HepG2 (cell line): ENCODE data around the gene LRRIQ4. TPM values are rescaled to one million over a fixed set of nuclear protein-coding genes. Genes with fewer than 3 reads are reported as not detected.

Experiments used
- ATAC-seq: fragments of 200-7000 bp; cut with Tn5 transposase; 3 replicates; pipeline ENCODE4 v1.9.1; 2020; ENCODE audit warnings: mild to moderate bottlenecking, moderate library complexity
- BruUV-seq: library from RNA; stranded (reverse); fragments of 400-500 nt; replicated peaks from 2 replicates; lab custom pipeline; 2021; lab: Mats Ljungman, UMichigan
- CTCF ChIA-PET: fragments of 300-600 bp; formaldehyde crosslinking; extraction: SDS; loops from one replicate; lab custom pipeline; 2021; ENCODE audit warnings: low total read pairs, inconsistent platforms, low intra/inter-chr PET ratio; lab: Yijun Ruan, JAX
- POLR2A ChIA-PET: fragments of 350-600 bp; sonication (Branson Sonifier 250); formaldehyde crosslinking; loops from one replicate; lab custom pipeline; 2020; ENCODE audit warnings: antibody characterized with exemption, inconsistent platforms; lab: Yijun Ruan, JAX
- DNase-seq: peaks from one replicate; pipeline ENCODE4 v3.0.0-alpha.2; 2015; ENCODE audit warnings: low spot score
- FAIRE-seq: peaks from 3 replicates; lab custom pipeline; 2011; peaks lifted over from hg19 to GRCh38; lab: Jason Lieb, UNC
- H2AFZ ChIP-seq: one replicate; pipeline ENCODE4 v1.6.1; 2011; ENCODE audit warnings: low read length, inconsistent platforms
- H3K27ac ChIP-seq: fragments of 300-600 bp; 3 replicates; pipeline ENCODE4 v1.8.0; 2011; ENCODE audit warnings: mixed run types, mild to moderate bottlenecking, mixed read lengths, low read length, inconsistent platforms; ENCODE audit not compliant: insufficient read depth; ENCODE audit errors: extremely low read length
- H3K27me3 ChIP-seq, 2 experiments: fragments of 200-600 bp in 1 of 2; 2 replicates in 1 of 2; 3 replicates in 1 of 2; pipeline versions ENCODE4 v1.6.0 to v1.8.0; 2011; ENCODE audit warnings: low read length in 2 of 2, mild to moderate bottlenecking in 2 of 2, moderate library complexity in 2 of 2, inconsistent platforms in 1 of 2; ENCODE audit not compliant: insufficient read depth in 2 of 2, control insufficient read depth in 1 of 2
- H3K36me3 ChIP-seq, 2 experiments: fragments of 200-600 bp in 1 of 2; replicated peaks in 1 of 2; 2 replicates in 1 of 2; 3 replicates in 1 of 2; pipeline versions ENCODE4 v1.5.1 to v1.8.0; 2011; ENCODE audit warnings: low read length in 2 of 2, inconsistent platforms in 1 of 2; ENCODE audit not compliant: insufficient read depth in 2 of 2, control insufficient read depth in 1 of 2
- H3K4me1 ChIP-seq: 2 replicates; pipeline ENCODE4 v1.5.1; 2012; ENCODE audit warnings: low read length, inconsistent platforms; ENCODE audit not compliant: insufficient read depth
- H3K4me2 ChIP-seq: 2 replicates; pipeline ENCODE4 v1.6.0; 2011; ENCODE audit warnings: low read depth, low read length, inconsistent platforms
- H3K4me3 ChIP-seq, 3 experiments: fragments of 200-600 bp in 1 of 3; sonication (generic), shearing (Covaris generic) in 1 of 3; replicated peaks in 1 of 3; 2 replicates each; pipeline ENCODE4 v1.5.1; 2011 to 2016; ENCODE audit warnings: low read length in 3 of 3, inconsistent platforms in 2 of 3, low read depth in 2 of 3, mild to moderate bottlenecking in 2 of 3, control low read depth in 1 of 3, mixed read lengths in 1 of 3; ENCODE audit not compliant: insufficient read depth in 1 of 3
- H3K79me2 ChIP-seq: one replicate; pipeline ENCODE4 v1.6.1; 2011; ENCODE audit warnings: low read length, inconsistent platforms; ENCODE audit not compliant: insufficient read depth
- H3K9ac ChIP-seq: 2 replicates; pipeline ENCODE4 v1.6.0; 2011; ENCODE audit warnings: mild to moderate bottlenecking, low read depth, low read length, inconsistent platforms; ENCODE audit not compliant: insufficient read depth
- H3K9me3 ChIP-seq: 2 replicates; pipeline ENCODE4 v1.5.1; 2012; ENCODE audit warnings: mild to moderate bottlenecking, low read length
- H4K20me1 ChIP-seq: 2 replicates; pipeline ENCODE4 v1.6.0; 2011; ENCODE audit warnings: inconsistent platforms, mild to moderate bottlenecking, low read length, moderate library complexity; ENCODE audit not compliant: insufficient read depth
- AGO1 ChIP-seq: fragments of 200-400 bp; formaldehyde crosslinking; IDR thresholded peaks from 2 replicates; pipeline ENCODE4 v1.6.1; 2017; ENCODE audit warnings: mild to moderate bottlenecking, low read depth, low read length, moderate library complexity; ENCODE audit not compliant: poor library complexity, severe bottlenecking
- BRD4 ChIP-seq: sonication (generic); formaldehyde crosslinking; IDR thresholded peaks from 2 replicates; pipeline ENCODE4 v1.4.0; 2020; ENCODE audit warnings: missing genetic modification reagents
- HHEX ChIP-seq: IDR thresholded peaks from 2 replicates; pipeline ENCODE4 v1.6.1; 2016; ENCODE audit warnings: control low read depth
- KDM5B ChIP-seq: sonication (generic); formaldehyde crosslinking; IDR thresholded peaks from 2 replicates; pipeline ENCODE4 v1.4.0; 2020; ENCODE audit warnings: missing genetic modification reagents, mild to moderate bottlenecking, borderline replicate concordance
- RFX1 ChIP-seq: fragments of 450-650 bp; IDR thresholded peaks from 2 replicates; pipeline ENCODE4 v1.6.1; 2017
- RFX3 ChIP-seq: IDR thresholded peaks from 2 replicates; pipeline ENCODE4 v1.6.1; 2016; ENCODE audit warnings: missing biosample characterization, missing genetic modification reagents
- RXRA ChIP-seq: sonication (generic); formaldehyde crosslinking; IDR thresholded peaks from 2 replicates; pipeline ENCODE4 v1.5.1; 2020; ENCODE audit warnings: missing genetic modification reagents
- ZFY ChIP-seq: sonication (generic); formaldehyde crosslinking; IDR thresholded peaks from 2 replicates; pipeline ENCODE4 v1.4.0; 2020; ENCODE audit warnings: missing genetic modification reagents
- ZNF563 ChIP-seq: sonication (generic); formaldehyde crosslinking; IDR thresholded peaks from 2 replicates; pipeline ENCODE4 v1.8.0; 2022; ENCODE audit warnings: mild to moderate bottlenecking, moderate library complexity, missing genetic modification reagents
- ZNF589 ChIP-seq: sonication (generic); formaldehyde crosslinking; conservative IDR thresholded peaks from 2 replicates; pipeline ENCODE4 v1.8.0; 2022; ENCODE audit warnings: mild to moderate bottlenecking, moderate library complexity, missing genetic modification reagents
- WGBS: methylation state at CpG from one replicate; pipeline ENCODE4 v1.1.6; 2017; ENCODE audit warnings: low lambda C conversion rate; 5-methylcytosine and 5-hydroxymethylcytosine counted together
- in situ Hi-C: cut with HindIII; loops from 2 replicates; pipeline ENCODE4 v1.10.0; 2017; ENCODE audit warnings: low pct_unique_long_range_greater_than_20kb; ENCODE audit not compliant: extremely low pct_ligation_motif_present
- intact Hi-C: fragments of 100-400 bp; cut with micrococcal nuclease; formaldehyde crosslinking; loops from one replicate; pipeline ENCODE4 v1.10.0; 2022; ENCODE audit not compliant: unreplicated experiment
- polyA plus RNA-seq, 8 experiments: library from polyadenylated mRNA; depleted of rRNA in 3 of 8; stranded (reverse) in 7 of 8; unstranded in 1 of 8; fragments of >200 nt; fragmentation: Illumina TruSeq in 4 of 8; extraction: Trizol in 4 of 8; gene quantifications; 2 replicates each; pipeline versions ENCODE4 v1.2.1 to v1.2.3, GENCODE V29; 2011 to 2016; ENCODE audit warnings: low read depth in 4 of 8, missing spikeins in 1 of 8, mixed read lengths in 1 of 8; ENCODE audit not compliant: insufficient read depth in 1 of 8
- total RNA-seq, 5 experiments: library from RNA; depleted of rRNA; stranded (reverse); fragments of >200 nt; fragmentation: Illumina TruSeq; extraction: Trizol; gene quantifications; 2 replicates each; pipeline ENCODE4 v1.2.3, GENCODE V29; 2016; ENCODE audit warnings: low read depth in 1 of 5
- TF ChIP-seq, protein P1 (sequence below): sonication (generic); formaldehyde crosslinking; IDR thresholded peaks from 2 replicates; pipeline ENCODE4 v1.5.1; 2020; ENCODE audit warnings: mild to moderate bottlenecking, missing genetic modification reagents, moderate library complexity
- TF ChIP-seq, protein P2 (sequence below): sonication (generic); formaldehyde crosslinking; IDR thresholded peaks from 2 replicates; pipeline ENCODE4 v1.4.0; 2020; ENCODE audit warnings: missing genetic modification reagents
- TF ChIP-seq, protein P3 (sequence below), 2 experiments: sonication (generic) in 1 of 2; formaldehyde crosslinking in 1 of 2; IDR thresholded peaks; 2 replicates each; pipeline versions ENCODE4 v1.4.0 to v1.6.1; 2018 to 2020; ENCODE audit warnings: missing genetic modification reagents in 2 of 2, borderline replicate concordance in 1 of 2, low read depth in 1 of 2, mild to moderate bottlenecking in 1 of 2, missing biosample characterization in 1 of 2

Gene LRRIQ4
- total and polyA plus RNA-seq, 2 of the 13 experiments (the other 11 are each of a cell fraction or from before 2014, with no cell fraction given) = not detected

DNA sequence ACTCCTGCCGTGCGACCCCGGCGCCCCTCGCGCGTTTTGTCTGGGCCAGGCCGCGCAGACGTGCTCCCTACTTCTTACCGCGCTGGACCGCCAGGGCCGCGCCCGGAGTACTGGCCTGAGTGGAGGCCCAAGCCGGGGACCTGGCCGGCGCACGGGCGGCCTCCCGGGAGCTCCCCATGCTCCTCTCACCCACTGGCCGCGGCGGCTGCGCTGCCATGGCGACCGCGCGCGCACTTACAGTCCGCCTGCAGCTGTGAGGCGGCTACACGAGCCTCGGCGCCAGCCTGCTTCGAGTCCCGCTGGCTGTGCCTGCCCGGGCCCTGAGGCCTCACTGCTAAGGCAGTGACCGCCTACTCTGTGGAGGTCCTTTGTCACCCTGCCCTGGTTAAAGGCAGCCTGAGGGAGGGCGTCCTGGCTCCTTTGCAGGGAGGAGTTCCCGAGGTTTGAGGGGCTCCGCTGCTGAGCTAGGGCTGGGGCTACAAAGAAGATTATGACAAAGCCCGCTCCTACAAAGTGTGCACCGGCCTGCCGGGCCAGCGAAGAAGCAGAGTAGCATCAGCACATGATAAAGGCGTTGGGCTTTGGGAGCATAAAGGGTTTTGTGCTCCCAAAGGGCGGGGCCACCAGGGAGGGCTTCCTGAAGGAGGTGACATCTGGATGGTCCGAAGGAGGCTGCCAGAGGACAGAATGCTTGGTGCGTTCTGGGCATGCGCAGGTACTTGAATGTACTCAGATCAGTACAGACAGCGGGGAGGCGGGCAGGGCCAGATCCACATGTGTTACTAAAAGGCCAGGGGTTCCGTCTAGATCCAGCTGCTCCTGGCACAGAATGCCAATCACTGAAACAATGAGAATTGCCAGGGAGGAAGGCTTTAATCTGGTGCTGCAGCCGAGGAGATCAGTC, at the start of gene LRRIQ4, which contains the start of gene LRRC34 (continued):
- TF ChIP-seq ZFY = peak; percentile 44; the same call in 1 of the 2 replicates
- TF ChIP-seq RFX3 = peak; percentile 62
- no peak for TF ChIP-seq HHEX
- TF ChIP-seq RFX1 = peak; percentile 61; the same call in 1 of the 2 replicates
- TF ChIP-seq, protein P1, sequence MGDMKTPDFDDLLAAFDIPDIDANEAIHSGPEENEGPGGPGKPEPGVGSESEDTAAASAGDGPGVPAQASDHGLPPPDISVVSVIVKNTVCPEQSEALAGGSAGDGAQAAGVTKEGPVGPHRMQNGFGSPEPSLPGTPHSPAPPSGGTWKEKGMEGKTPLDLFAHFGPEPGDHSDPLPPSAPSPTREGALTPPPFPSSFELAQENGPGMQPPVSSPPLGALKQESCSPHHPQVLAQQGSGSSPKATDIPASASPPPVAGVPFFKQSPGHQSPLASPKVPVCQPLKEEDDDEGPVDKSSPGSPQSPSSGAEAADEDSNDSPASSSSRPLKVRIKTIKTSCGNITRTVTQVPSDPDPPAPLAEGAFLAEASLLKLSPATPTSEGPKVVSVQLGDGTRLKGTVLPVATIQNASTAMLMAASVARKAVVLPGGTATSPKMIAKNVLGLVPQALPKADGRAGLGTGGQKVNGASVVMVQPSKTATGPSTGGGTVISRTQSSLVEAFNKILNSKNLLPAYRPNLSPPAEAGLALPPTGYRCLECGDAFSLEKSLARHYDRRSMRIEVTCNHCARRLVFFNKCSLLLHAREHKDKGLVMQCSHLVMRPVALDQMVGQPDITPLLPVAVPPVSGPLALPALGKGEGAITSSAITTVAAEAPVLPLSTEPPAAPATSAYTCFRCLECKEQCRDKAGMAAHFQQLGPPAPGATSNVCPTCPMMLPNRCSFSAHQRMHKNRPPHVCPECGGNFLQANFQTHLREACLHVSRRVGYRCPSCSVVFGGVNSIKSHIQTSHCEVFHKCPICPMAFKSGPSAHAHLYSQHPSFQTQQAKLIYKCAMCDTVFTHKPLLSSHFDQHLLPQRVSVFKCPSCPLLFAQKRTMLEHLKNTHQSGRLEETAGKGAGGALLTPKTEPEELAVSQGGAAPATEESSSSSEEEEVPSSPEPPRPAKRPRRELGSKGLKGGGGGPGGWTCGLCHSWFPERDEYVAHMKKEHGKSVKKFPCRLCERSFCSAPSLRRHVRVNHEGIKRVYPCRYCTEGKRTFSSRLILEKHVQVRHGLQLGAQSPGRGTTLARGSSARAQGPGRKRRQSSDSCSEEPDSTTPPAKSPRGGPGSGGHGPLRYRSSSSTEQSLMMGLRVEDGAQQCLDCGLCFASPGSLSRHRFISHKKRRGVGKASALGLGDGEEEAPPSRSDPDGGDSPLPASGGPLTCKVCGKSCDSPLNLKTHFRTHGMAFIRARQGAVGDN (CRISPR knock-in tag) = peak; percentile 60
- TF ChIP-seq, all 625 proteins: peak for 11

DNA sequence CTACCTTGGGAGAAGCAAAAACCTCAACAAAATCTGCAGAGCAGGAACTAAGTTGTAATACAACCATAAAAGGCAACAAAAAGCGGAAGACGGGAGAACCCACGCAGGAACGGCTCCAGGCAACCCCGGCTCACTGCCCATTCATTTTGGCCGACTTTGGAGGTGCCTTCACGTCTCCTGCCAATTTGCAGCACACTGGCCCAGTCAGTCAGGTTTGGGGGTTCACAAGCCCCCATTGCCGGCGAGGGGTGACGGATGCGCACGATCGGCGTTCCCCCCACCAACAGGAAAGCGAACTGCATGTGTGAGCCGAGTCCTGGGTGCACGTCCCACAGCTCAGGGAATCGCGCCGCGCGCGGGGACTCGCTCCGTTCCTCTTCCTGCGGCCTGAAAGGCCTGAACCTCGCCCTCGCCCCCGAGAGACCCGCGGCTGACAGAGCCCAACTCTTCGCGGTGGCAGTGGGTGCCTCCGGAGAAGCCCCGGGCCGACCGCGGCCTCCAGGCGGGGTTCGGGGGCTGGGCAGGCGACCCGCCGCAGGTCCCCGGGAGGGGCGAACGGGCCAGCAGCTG, 48.3 kb upstream of the LRRIQ4 start:
- peak overlapping the region; percentile 79 for H3K27ac ChIP-seq
- H3K36me3 ChIP-seq = no peaks in the 10 kb centered on the region
- WGBS = 54% methylated on average over 29 of the region's 46 CpGs
- H3K4me2 ChIP-seq = peak overlapping the region; percentile 66
- DNase-seq (no peak), FAIRE-seq (no peak), ATAC-seq (peak; percentile 19)
- 0 out of 5 replicates have a peak, but pooled peaks cover 0 to 4% of the 10 kb centered on the region in 2 experiments for H3K27me3 ChIP-seq
- H3K9me3 ChIP-seq = no peaks in the 10 kb centered on the region
- BruUV-seq = TSS peak; percentile 98
- ChIA-PET CTCF (no interaction called here), POLR2A (interaction anchor here (1.2 to 2.8 kb wide), 2 partner anchors 9 to 202 kb away, joined by 4 to 29 read pairs; partner anchors contain the start of genes MYNN and SEC62)
- in situ Hi-C loops = no loop called here
- H3K4me3 ChIP-seq = peak overlapping the region; percentile 62 to 80 (median 72)
- no peaks in the 10 kb centered on the region for H4K20me1 ChIP-seq
- H2AFZ ChIP-seq = no peak overlapping the region
- H3K79me2 ChIP-seq = no peaks in the 10 kb centered on the region
- peak overlapping the region; percentile 83 for H3K9ac ChIP-seq
- intact Hi-C loops = loop anchor here (5.0 to 10.0 kb wide), 3 partner anchors 98 to 260 kb away; partner anchors contain the start of gene MECOM
- H3K4me1 ChIP-seq = no peaks in the 10 kb centered on the region; the same call in 1 of the 2 replicates
- TF ChIP-seq AGO1 (no peak), ZNF589 (CRISPR knock-in tag) (no peak), BRD4 (CRISPR knock-in tag) (peak; percentile 33; the same call in 1 of the 2 replicates), KDM5B (CRISPR knock-in tag) (peak; percentile 43; the same call in 1 of the 2 replicates), ZNF563 (CRISPR knock-in tag) (peak; percentile 59; the same call in 1 of the 2 replicates), RXRA (CRISPR knock-in tag) (no peak; the same call in 1 of the 2 replicates)
- TF ChIP-seq, protein P2, sequence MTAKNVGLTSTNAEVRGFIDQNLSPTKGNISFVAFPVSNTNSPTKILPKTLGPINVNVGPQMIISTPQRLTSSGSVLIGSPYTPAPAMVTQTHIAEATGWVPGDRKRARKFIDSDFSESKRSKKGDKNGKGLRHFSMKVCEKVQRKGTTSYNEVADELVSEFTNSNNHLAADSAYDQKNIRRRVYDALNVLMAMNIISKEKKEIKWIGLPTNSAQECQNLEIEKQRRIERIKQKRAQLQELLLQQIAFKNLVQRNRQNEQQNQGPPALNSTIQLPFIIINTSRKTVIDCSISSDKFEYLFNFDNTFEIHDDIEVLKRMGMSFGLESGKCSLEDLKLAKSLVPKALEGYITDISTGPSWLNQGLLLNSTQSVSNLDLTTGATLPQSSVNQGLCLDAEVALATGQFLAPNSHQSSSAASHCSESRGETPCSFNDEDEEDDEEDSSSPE (CRISPR knock-in tag) = no peak
- TF ChIP-seq, protein P3, sequence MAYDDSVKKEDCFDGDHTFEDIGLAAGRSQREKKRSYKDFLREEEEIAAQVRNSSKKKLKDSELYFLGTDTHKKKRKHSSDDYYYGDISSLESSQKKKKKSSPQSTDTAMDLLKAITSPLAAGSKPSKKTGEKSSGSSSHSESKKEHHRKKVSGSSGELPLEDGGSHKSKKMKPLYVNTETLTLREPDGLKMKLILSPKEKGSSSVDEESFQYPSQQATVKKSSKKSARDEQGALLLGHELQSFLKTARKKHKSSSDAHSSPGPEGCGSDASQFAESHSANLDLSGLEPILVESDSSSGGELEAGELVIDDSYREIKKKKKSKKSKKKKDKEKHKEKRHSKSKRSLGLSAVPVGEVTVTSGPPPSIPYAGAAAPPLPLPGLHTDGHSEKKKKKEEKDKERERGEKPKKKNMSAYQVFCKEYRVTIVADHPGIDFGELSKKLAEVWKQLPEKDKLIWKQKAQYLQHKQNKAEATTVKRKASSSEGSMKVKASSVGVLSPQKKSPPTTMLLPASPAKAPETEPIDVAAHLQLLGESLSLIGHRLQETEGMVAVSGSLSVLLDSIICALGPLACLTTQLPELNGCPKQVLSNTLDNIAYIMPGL (CRISPR knock-in tag; IDR thresholded peaks at IDR 0.05; ENCODE audit: borderline replicate concordance in 1 of 2, low read depth in 1 of 2) = peak in 1 of 2 experiments; percentile 75; a peak in 1 of 4 replicates
